HepG2 (cell line): ENCODE results near the gene COL27A1. TPM values are rescaled to one million over a fixed set of nuclear protein-coding genes. Genes with fewer than 3 reads are reported as not detected.

Experiments used
- BHLHE40 ChIP-seq: IDR thresholded peaks from 2 replicates; pipeline ENCODE4 v1.6.1; 2011; ENCODE audit warnings: low read length, improper control_type of control experiment
- CHCHD3 ChIP-seq: sonication (generic); formaldehyde crosslinking; IDR thresholded peaks from 2 replicates; pipeline ENCODE4 v1.8.0; 2022; ENCODE audit warnings: mild to moderate bottlenecking, missing genetic modification reagents, moderate library complexity
- HNRNPLL ChIP-seq: fragments of 200-400 bp; formaldehyde crosslinking; IDR thresholded peaks from 2 replicates; pipeline ENCODE4 v1.6.1; 2017; ENCODE audit warnings: mild to moderate bottlenecking, low read depth, low read length; ENCODE audit not compliant: poor library complexity, severe bottlenecking
- KDM1A ChIP-seq: IDR thresholded peaks from 2 replicates; pipeline ENCODE4 v1.6.1; 2016; ENCODE audit warnings: missing compliant biosample characterization
- NFYB ChIP-seq: sonication (generic); formaldehyde crosslinking; IDR thresholded peaks from 2 replicates; pipeline ENCODE4 v1.4.0; 2020; ENCODE audit warnings: missing genetic modification reagents
- NRL ChIP-seq: sonication (generic); formaldehyde crosslinking; IDR thresholded peaks from 2 replicates; pipeline ENCODE4 v1.5.0; 2020; ENCODE audit warnings: missing genetic modification reagents, mild to moderate bottlenecking, moderate library complexity, borderline replicate concordance
- PAF1 ChIP-seq: IDR thresholded peaks from 2 replicates; pipeline ENCODE4 v1.6.1; 2016; ENCODE audit warnings: missing genetic modification reagents, missing compliant biosample characterization
- POGZ ChIP-seq: sonication (generic); formaldehyde crosslinking; IDR thresholded peaks from 2 replicates; pipeline ENCODE4 v1.4.0; 2020; ENCODE audit warnings: mild to moderate bottlenecking, missing genetic modification reagents
- RELA ChIP-seq: sonication (generic); formaldehyde crosslinking; IDR thresholded peaks from 2 replicates; pipeline ENCODE4 v1.4.0; 2020; ENCODE audit warnings: missing genetic modification reagents
- SALL1 ChIP-seq: sonication (generic); formaldehyde crosslinking; IDR thresholded peaks from 2 replicates; pipeline ENCODE4 v1.8.0; 2022; ENCODE audit warnings: mild to moderate bottlenecking, missing genetic modification reagents
- SOX6 ChIP-seq, 2 experiments: fragments of 450-650 bp in 1 of 2; sonication (generic) in 1 of 2; formaldehyde crosslinking in 1 of 2; IDR thresholded peaks; 2 replicates each; pipeline versions ENCODE4 v1.4.0 to v1.6.1; 2017 to 2020; ENCODE audit warnings: antibody characterized with exemption in 1 of 2, mild to moderate bottlenecking in 1 of 2, missing genetic modification reagents in 1 of 2
- TBX2 ChIP-seq: sonication (generic); formaldehyde crosslinking; IDR thresholded peaks from 2 replicates; pipeline ENCODE4 v1.5.0; 2020; ENCODE audit warnings: missing genetic modification reagents, mild to moderate bottlenecking, borderline replicate concordance
- ZMYM3 ChIP-seq: sonication (generic); formaldehyde crosslinking; IDR thresholded peaks from 2 replicates; pipeline ENCODE4 v1.5.1; 2020; ENCODE audit warnings: mild to moderate bottlenecking, missing genetic modification reagents
- ZNF274 ChIP-seq: sonication (generic); formaldehyde crosslinking; IDR thresholded peaks from 2 replicates; pipeline ENCODE4 v1.5.1; 2020; ENCODE audit warnings: mild to moderate bottlenecking, missing genetic modification reagents
- ZNF547 ChIP-seq: sonication (generic); formaldehyde crosslinking; IDR thresholded peaks from 2 replicates; pipeline ENCODE4 v1.5.1; 2020; ENCODE audit warnings: mild to moderate bottlenecking, missing genetic modification reagents
- ZNF572 ChIP-seq: sonication (generic); formaldehyde crosslinking; IDR thresholded peaks from 2 replicates; pipeline ENCODE4 v1.5.1; 2020; ENCODE audit warnings: mild to moderate bottlenecking, missing genetic modification reagents
- ZNF720 ChIP-seq: sonication (generic); formaldehyde crosslinking; IDR thresholded peaks from 2 replicates; pipeline ENCODE4 v1.4.0; 2020; ENCODE audit warnings: missing genetic modification reagents
- polyA plus RNA-seq, 8 experiments: library from polyadenylated mRNA; depleted of rRNA in 3 of 8; stranded (reverse) in 7 of 8; unstranded in 1 of 8; fragments of >200 nt; fragmentation: Illumina TruSeq in 4 of 8; extraction: Trizol in 4 of 8; gene quantifications; 2 replicates each; pipeline versions ENCODE4 v1.2.1 to v1.2.3, GENCODE V29; 2011 to 2016; ENCODE audit warnings: low read depth in 4 of 8, missing spikeins in 1 of 8, mixed read lengths in 1 of 8; ENCODE audit not compliant: insufficient read depth in 1 of 8
- total RNA-seq, 5 experiments: library from RNA; depleted of rRNA; stranded (reverse); fragments of >200 nt; fragmentation: Illumina TruSeq; extraction: Trizol; gene quantifications; 2 replicates each; pipeline ENCODE4 v1.2.3, GENCODE V29; 2016; ENCODE audit warnings: low read depth in 1 of 5
- TF ChIP-seq, protein P1 (sequence below): sonication (generic); formaldehyde crosslinking; IDR thresholded peaks from 2 replicates; pipeline ENCODE4 v1.5.1; 2020; ENCODE audit warnings: missing genetic modification reagents, mild to moderate bottlenecking, borderline replicate concordance
- TF ChIP-seq, protein P2 (sequence below): sonication (generic); formaldehyde crosslinking; IDR thresholded peaks from 2 replicates; pipeline ENCODE4 v1.8.1; 2023; ENCODE audit warnings: mild to moderate bottlenecking, missing genetic modification reagents, borderline replicate concordance
- TF ChIP-seq, protein P3 (sequence below): sonication (generic); formaldehyde crosslinking; IDR thresholded peaks from 2 replicates; pipeline ENCODE4 v1.4.0; 2020; ENCODE audit warnings: mild to moderate bottlenecking, missing genetic modification reagents
- TF ChIP-seq, protein P4 (sequence below): sonication (generic); formaldehyde crosslinking; IDR thresholded peaks from 2 replicates; pipeline ENCODE4 v1.4.0; 2020; ENCODE audit warnings: missing genetic modification reagents, low read depth, mild to moderate bottlenecking, borderline replicate concordance
- TF ChIP-seq, protein P5 (sequence below): IDR thresholded peaks from 2 replicates; pipeline ENCODE4 v1.6.1; 2018; ENCODE audit warnings: missing genetic modification reagents
- TF ChIP-seq, protein P6 (sequence below): sonication (generic); formaldehyde crosslinking; IDR thresholded peaks from 2 replicates; pipeline ENCODE4 v1.4.0; 2020; ENCODE audit warnings: mild to moderate bottlenecking, missing genetic modification reagents

Gene COL27A1
- total and polyA plus RNA-seq, 2 of the 13 experiments (the other 11 are each of a cell fraction or from before 2014, with no cell fraction given), result 71.3 to 89.1 TPM

DNA sequence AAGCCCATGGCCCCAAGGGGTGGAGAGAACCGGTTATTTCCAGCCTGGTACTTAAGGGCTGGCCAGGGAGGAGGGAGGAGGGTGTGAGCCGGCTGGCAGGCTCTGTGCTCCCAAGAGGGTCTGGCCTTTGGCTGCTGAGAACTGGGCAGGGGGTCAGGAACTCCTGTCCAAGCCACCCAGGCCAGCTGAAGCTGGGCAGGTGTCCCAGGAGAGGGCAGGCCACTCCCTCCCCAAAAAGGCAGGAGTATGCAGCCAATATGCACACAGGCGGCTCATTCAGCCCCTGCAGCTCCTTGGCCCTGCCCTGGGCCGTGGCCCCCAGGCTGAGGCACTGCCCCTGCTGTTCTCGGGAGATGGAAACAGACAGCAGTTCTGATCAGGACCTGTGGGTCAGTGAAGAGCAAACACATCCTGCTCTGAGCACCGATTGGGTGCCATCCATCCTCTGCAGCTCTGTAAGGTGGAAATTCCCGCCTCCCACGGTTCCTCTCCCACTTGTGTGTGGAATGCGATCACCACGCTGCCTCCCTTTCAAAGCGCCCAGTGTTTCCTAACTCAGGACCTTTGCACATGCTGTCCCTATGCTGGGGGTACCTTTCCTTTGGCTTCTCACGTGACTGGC, 39.1 kb upstream of the COL27A1 start (continued):
- TF ChIP-seq, protein P1, sequence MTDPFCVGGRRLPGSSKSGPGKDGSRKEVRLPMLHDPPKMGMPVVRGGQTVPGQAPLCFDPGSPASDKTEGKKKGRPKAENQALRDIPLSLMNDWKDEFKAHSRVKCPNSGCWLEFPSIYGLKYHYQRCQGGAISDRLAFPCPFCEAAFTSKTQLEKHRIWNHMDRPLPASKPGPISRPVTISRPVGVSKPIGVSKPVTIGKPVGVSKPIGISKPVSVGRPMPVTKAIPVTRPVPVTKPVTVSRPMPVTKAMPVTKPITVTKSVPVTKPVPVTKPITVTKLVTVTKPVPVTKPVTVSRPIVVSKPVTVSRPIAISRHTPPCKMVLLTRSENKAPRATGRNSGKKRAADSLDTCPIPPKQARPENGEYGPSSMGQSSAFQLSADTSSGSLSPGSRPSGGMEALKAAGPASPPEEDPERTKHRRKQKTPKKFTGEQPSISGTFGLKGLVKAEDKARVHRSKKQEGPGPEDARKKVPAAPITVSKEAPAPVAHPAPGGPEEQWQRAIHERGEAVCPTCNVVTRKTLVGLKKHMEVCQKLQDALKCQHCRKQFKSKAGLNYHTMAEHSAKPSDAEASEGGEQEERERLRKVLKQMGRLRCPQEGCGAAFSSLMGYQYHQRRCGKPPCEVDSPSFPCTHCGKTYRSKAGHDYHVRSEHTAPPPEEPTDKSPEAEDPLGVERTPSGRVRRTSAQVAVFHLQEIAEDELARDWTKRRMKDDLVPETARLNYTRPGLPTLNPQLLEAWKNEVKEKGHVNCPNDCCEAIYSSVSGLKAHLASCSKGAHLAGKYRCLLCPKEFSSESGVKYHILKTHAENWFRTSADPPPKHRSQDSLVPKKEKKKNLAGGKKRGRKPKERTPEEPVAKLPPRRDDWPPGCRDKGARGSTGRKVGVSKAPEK (CRISPR knock-in tag), result peak; percentile 68; the same call in 1 of the 2 replicates
- TF ChIP-seq, protein P2, sequence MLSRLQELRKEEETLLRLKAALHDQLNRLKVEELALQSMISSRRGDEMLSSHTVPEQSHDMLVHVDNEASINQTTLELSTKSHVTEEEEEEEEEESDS (CRISPR knock-in tag), result no peak
- TF ChIP-seq CHCHD3 (CRISPR knock-in tag), result no peak
- peak; percentile 93 for TF ChIP-seq ZMYM3 (CRISPR knock-in tag)
- peak; percentile 28 for TF ChIP-seq HNRNPLL
- TF ChIP-seq SOX6 (IDR thresholded peaks at IDR 0.05), result no peak
- TF ChIP-seq SOX6 (CRISPR knock-in tag; IDR thresholded peaks at IDR 0.05), result peak; percentile 51; the same call in 1 of the 2 replicates
- TF ChIP-seq ZNF572 (CRISPR knock-in tag), result 0 out of 2 replicates have a peak, but pooled peaks have one; percentile 5
- TF ChIP-seq NFYB (CRISPR knock-in tag), result peak; percentile 42; the same call in 1 of the 2 replicates
- TF ChIP-seq ZNF274, result 0 out of 2 replicates have a peak, but pooled peaks have one; percentile 39
- TF ChIP-seq, protein P3, sequence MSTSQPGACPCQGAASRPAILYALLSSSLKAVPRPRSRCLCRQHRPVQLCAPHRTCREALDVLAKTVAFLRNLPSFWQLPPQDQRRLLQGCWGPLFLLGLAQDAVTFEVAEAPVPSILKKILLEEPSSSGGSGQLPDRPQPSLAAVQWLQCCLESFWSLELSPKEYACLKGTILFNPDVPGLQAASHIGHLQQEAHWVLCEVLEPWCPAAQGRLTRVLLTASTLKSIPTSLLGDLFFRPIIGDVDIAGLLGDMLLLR (CRISPR knock-in tag), result 0 out of 2 replicates have a peak, but pooled peaks have one; percentile 41
- TF ChIP-seq RELA, result no peak
- TF ChIP-seq KDM1A (CRISPR knock-in tag), result 0 out of 2 replicates have a peak, but pooled peaks have one; percentile 51
- TF ChIP-seq, protein P4, sequence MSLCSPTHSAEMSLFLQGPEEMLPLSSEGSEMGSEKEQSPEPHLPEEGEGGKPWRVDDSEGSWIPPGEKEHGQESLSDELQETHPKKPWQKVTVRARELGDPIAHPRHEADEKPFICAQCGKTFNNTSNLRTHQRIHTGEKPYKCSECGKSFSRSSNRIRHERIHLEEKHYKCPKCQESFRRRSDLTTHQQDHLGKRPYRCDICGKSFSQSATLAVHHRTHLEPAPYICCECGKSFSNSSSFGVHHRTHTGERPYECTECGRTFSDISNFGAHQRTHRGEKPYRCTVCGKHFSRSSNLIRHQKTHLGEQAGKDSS (CRISPR knock-in tag), result no peak
- TF ChIP-seq, protein P5, sequence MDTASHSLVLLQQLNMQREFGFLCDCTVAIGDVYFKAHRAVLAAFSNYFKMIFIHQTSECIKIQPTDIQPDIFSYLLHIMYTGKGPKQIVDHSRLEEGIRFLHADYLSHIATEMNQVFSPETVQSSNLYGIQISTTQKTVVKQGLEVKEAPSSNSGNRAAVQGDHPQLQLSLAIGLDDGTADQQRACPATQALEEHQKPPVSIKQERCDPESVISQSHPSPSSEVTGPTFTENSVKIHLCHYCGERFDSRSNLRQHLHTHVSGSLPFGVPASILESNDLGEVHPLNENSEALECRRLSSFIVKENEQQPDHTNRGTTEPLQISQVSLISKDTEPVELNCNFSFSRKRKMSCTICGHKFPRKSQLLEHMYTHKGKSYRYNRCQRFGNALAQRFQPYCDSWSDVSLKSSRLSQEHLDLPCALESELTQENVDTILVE (CRISPR knock-in tag), result no peak
- TF ChIP-seq ZNF547, result 0 out of 2 replicates have a peak, but pooled peaks have one; percentile 44
- TF ChIP-seq, protein P6, sequence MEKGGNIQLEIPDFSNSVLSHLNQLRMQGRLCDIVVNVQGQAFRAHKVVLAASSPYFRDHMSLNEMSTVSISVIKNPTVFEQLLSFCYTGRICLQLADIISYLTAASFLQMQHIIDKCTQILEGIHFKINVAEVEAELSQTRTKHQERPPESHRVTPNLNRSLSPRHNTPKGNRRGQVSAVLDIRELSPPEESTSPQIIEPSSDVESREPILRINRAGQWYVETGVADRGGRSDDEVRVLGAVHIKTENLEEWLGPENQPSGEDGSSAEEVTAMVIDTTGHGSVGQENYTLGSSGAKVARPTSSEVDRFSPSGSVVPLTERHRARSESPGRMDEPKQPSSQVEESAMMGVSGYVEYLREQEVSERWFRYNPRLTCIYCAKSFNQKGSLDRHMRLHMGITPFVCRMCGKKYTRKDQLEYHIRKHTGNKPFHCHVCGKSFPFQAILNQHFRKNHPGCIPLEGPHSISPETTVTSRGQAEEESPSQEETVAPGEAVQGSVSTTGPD (CRISPR knock-in tag), result no peak
- TF ChIP-seq ZNF720 (CRISPR knock-in tag), result no peak
- 0 out of 2 replicates have a peak, but pooled peaks have one; percentile 18 for TF ChIP-seq TBX2 (CRISPR knock-in tag)
- TF ChIP-seq PAF1 (CRISPR knock-in tag), result no peak
- TF ChIP-seq SALL1, result peak; percentile 19; the same call in 1 of the 2 replicates
- peak; percentile 12; the same call in 1 of the 2 replicates for TF ChIP-seq POGZ (CRISPR knock-in tag)
- TF ChIP-seq NRL (CRISPR knock-in tag), result peak; percentile 48; the same call in 1 of the 2 replicates
- peak; percentile 66; the same call in 1 of the 2 replicates for TF ChIP-seq BHLHE40
